Sigmoid colon (tissue), 7 donors: Measurements from ENCODE around the gene YBX1. TPM values are rescaled to one million over a fixed set of nuclear protein-coding genes. Genes with fewer than 3 reads are reported as not detected.
A peak's percentile ranks its signal among the peaks of the same experiment; 100 is the strongest.
"Not testable (repeated sequence)": the region's sequence is repeated elsewhere in the genome, so short reads cannot be mapped to it uniquely, and the experiment has no call there.

Source experiments
- DNase-seq: peaks from one replicate; pipeline ENCODE4 v3.0.0-alpha.2; 2019
- H3K27ac ChIP-seq, 4 donors: fragments of 200-600 bp; sonication (generic); one replicate each; pipeline ENCODE4 v1.5.1; 2016 to 2019; ENCODE audit warnings: mild to moderate bottlenecking in 1 of 4
- H3K27me3 ChIP-seq, 3 donors: fragments of 200-600 bp; sonication (generic); one replicate each; pipeline ENCODE4 v1.5.1; 2019; ENCODE audit warnings: mild to moderate bottlenecking in 1 of 3
- H3K36me3 ChIP-seq, 4 donors: fragments of 200-600 bp; sonication (generic); one replicate each; pipeline ENCODE4 v1.5.1; 2016 to 2019
- H3K4me1 ChIP-seq, 4 donors: fragments of 200-600 bp; sonication (generic); one replicate each; pipeline ENCODE4 v1.5.1; 2017 to 2019
- H3K4me3 ChIP-seq, 4 donors: fragments of 200-600 bp; sonication (generic); one replicate each; pipeline ENCODE4 v1.5.1; 2017 to 2019; ENCODE audit warnings: mild to moderate bottlenecking in 2 of 4, moderate library complexity in 1 of 4
- H3K9me3 ChIP-seq, 4 donors: fragments of 200-600 bp in 3 of 4; sonication (generic) in 3 of 4; one replicate each; pipeline versions ENCODE4 v1.5.1 to v1.6.1; 2013 to 2019
- CTCF ChIP-seq, 4 experiments: fragments of 450-650 bp in 3 of 4; fragments of 200-600 bp in 1 of 4; IDR thresholded peaks; one replicate each; pipeline ENCODE4 v1.5.1; 2016 to 2019; ENCODE audit warnings: antibody characterized with exemption in 4 of 4, mild to moderate bottlenecking in 3 of 4, moderate library complexity in 2 of 4
- EP300 ChIP-seq, 4 donors: sonication (generic); formaldehyde crosslinking; IDR thresholded peaks; one replicate each; pipeline ENCODE4 v1.6.1; 2017; ENCODE audit warnings: antibody characterized with exemption in 4 of 4
- POLR2A ChIP-seq, 2 donors: fragments of 450-650 bp; IDR thresholded peaks; one replicate each; pipeline ENCODE4 v1.6.1; 2016; ENCODE audit warnings: antibody characterized with exemption in 2 of 2, mild to moderate bottlenecking in 2 of 2, moderate library complexity in 2 of 2
- POLR2AphosphoS5 ChIP-seq, 4 donors: sonication (generic); formaldehyde crosslinking; IDR thresholded peaks; one replicate each; pipeline ENCODE4 v1.6.1; 2017; ENCODE audit warnings: antibody characterized with exemption in 4 of 4
- WGBS, 2 donors: extraction: QIAGEN DNeasy Blood & Tissue Kit; methylation state at CpG; one replicate each; pipeline ENCODE4 v1.1.7; 2013; 5-methylcytosine and 5-hydroxymethylcytosine counted together
- intact Hi-C: fragments of 100-400 bp; cut with DNase I; formaldehyde crosslinking; loops from one replicate; pipeline ENCODE4 v1.15.1; 2023
- polyA plus RNA-seq, 3 donors: library from polyadenylated mRNA; stranded (reverse); fragments of 200-250 nt; gene quantifications; one replicate each; pipeline ENCODE4 v1.2.3, GENCODE V29; 2013
- total RNA-seq, 4 donors: library from RNA; depleted of rRNA; stranded (reverse); fragments of >200 nt; gene quantifications; one replicate each; pipeline ENCODE4 v1.1.0, GENCODE V29; 2016
- donor health status: healthy with polysubstance abuse.
- donor health status: Bipolar disorder and iron deficiency.
- donor health status: healthy.

The YBX1 gene
- total and polyA plus RNA-seq, 7 donors = 685 to 897 (median 763) TPM

GRCh38 chr1:42679364-42679983 is 2.7 kb upstream of the YBX1 start:
- 90 to 91% methylated on average over 10 of the region's 10 CpGs for WGBS, 2 donors
- Histone ChIP-seq H3K27ac (no peak overlapping the region), H3K4me3 (no peak overlapping the region), H3K9me3 (no peaks in the 10 kb centered on the region), H3K36me3 (peaks cover 0 to 17% (median 0%) of the 10 kb centered on the region in 4 donors), H3K27me3 (no peaks in the 10 kb centered on the region), H3K4me1 (peaks cover 0 to 30% (median 26%) of the 10 kb centered on the region in 4 donors)
- no peak for TF ChIP-seq POLR2A (IDR thresholded peaks at IDR 0.05)
- TF ChIP-seq POLR2AphosphoS5 (IDR thresholded peaks at IDR 0.05) = no peak
- TF ChIP-seq EP300 (IDR thresholded peaks at IDR 0.05) = no peak
- TF ChIP-seq CTCF (IDR thresholded peaks at IDR 0.05) = no peak
- intact Hi-C loops = no loop called here
- DNase-seq = no peak

- Histone ChIP-seq H3K36me3 (peaks cover 0 to 13% (median 0%) of the 10 kb centered on the region in 4 donors), H3K27ac (no peak overlapping the region), H3K4me1 (peaks cover 0 to 36% (median 32%) of the 10 kb centered on the region in 4 donors), H3K4me3 (no peak overlapping the region), H3K9me3 (no peaks in the 10 kb centered on the region), H3K27me3 (no peaks in the 10 kb centered on the region)
- WGBS, 2 donors = 86 to 89% methylated on average over 2 of the region's 2 CpGs
- intact Hi-C loops = loop anchor here (5.0 kb wide), 1 partner anchor 218 kb away; the partner anchor contains the start of gene CCDC30
- DNase-seq = no peak
- TF ChIP-seq POLR2A (IDR thresholded peaks at IDR 0.05) = no peak
- TF ChIP-seq POLR2AphosphoS5 (IDR thresholded peaks at IDR 0.05) = no peak
- no peak for TF ChIP-seq CTCF (IDR thresholded peaks at IDR 0.05)
- no peak for TF ChIP-seq EP300 (IDR thresholded peaks at IDR 0.05)
Measured at GRCh38 chr1:42680055-42680454, 2.2 kb upstream of the YBX1 start.

GRCh38 chr1:42680921-42681683 is 1.1 kb upstream of the YBX1 start:
- Histone ChIP-seq H3K4me1 (peaks cover 0 to 46% (median 42%) of the 10 kb centered on the region in 4 donors), H3K27me3 (no peaks in the 10 kb centered on the region), H3K9me3 (no peaks in the 10 kb centered on the region), H3K4me3 (peak overlapping the region; percentile 78 to 96 (median 93)), H3K27ac (peak overlapping the region; percentile 92 to 99 (median 96)), H3K36me3 (peaks cover 0 to 2% (median 0%) of the 10 kb centered on the region in 4 donors)
- intact Hi-C loops = loop anchor here (5.0 kb wide), 1 partner anchor 219 kb away; the partner anchor contains the start of gene CCDC30
- no peak for DNase-seq
- 7 to 8% methylated on average over 18 of the region's 18 CpGs for WGBS, 2 donors
- no peak for TF ChIP-seq CTCF (IDR thresholded peaks at IDR 0.05)
- no peak for TF ChIP-seq POLR2A (IDR thresholded peaks at IDR 0.05)
- TF ChIP-seq POLR2AphosphoS5 (IDR thresholded peaks at IDR 0.05) = no peak

GRCh38 chr1:42682484-42682738 is 193 bp downstream of the YBX1 start:
- Histone ChIP-seq H3K4me3 (peak overlapping the region; percentile 78 to 96 (median 93)), H3K4me1 (peaks cover 0 to 59% (median 52%) of the 10 kb centered on the region in 4 donors), H3K27ac (peak overlapping the region; percentile 92 to 99 (median 96))
- intact Hi-C loops = loop anchor here (2.0 to 5.0 kb wide), 4 partner anchors 24 to 348 kb away; partner anchors contain the start of genes C1orf50, CCDC30, FOXJ3 and P3H1
- DNase-seq, H3K36me3 ChIP-seq, H3K27me3 ChIP-seq, H3K9me3 ChIP-seq: not testable (repeated sequence)
- 2 to 3% methylated on average over 33 of the region's 33 CpGs for WGBS, 2 donors
